GM12878 (cell line): ENCODE measurements around the gene SFXN2. TPM values are rescaled to one million over a fixed set of nuclear protein-coding genes. Genes with fewer than 3 reads are reported as not detected.

Experiments used
- BCL11A ChIP-seq: IDR thresholded peaks from 2 replicates; pipeline ENCODE4 v1.6.1; 2011; ENCODE audit warnings: low read depth, low read length
- BMI1 ChIP-seq: fragments of 450-650 bp; IDR thresholded peaks from 2 replicates; pipeline ENCODE4 v1.6.1; 2016; ENCODE audit warnings: mild to moderate bottlenecking, moderate library complexity, borderline replicate concordance
- CEBPB ChIP-seq, 2 experiments: fragments of 150-350 bp in 1 of 2; IDR thresholded peaks; 2 replicates each; pipeline ENCODE4 v1.6.1; 2012 to 2014; ENCODE audit warnings: low read depth in 2 of 2, low read length in 2 of 2, borderline replicate concordance in 1 of 2, inconsistent platforms in 1 of 2
- CHD1 ChIP-seq: IDR thresholded peaks from 2 replicates; pipeline ENCODE4 v1.6.1; 2012; ENCODE audit warnings: low read depth, low read length, improper control_type of control experiment
- CREB1 ChIP-seq: IDR thresholded peaks from 2 replicates; pipeline ENCODE4 v1.6.1; 2012; ENCODE audit warnings: low read depth, mild to moderate bottlenecking, inconsistent platforms
- EED ChIP-seq: sonication (generic); IDR thresholded peaks from 2 replicates; pipeline ENCODE4 v1.6.1; 2016; ENCODE audit warnings: antibody characterized with exemption, low read depth
- ESRRA ChIP-seq: IDR thresholded peaks from 2 replicates; pipeline ENCODE4 v1.6.1; 2012; ENCODE audit warnings: mild to moderate bottlenecking, low read length, improper control_type of control experiment
- MTA2 ChIP-seq: fragments of 450-650 bp; IDR thresholded peaks from 2 replicates; pipeline ENCODE4 v1.6.1; 2016; ENCODE audit warnings: low read depth, mild to moderate bottlenecking, moderate library complexity
- NFIC ChIP-seq: IDR thresholded peaks from 2 replicates; pipeline ENCODE4 v1.6.1; 2012; ENCODE audit warnings: low read depth, mild to moderate bottlenecking, inconsistent platforms, low read length, moderate library complexity
- NFXL1 ChIP-seq: fragments of 450-650 bp; IDR thresholded peaks from 2 replicates; pipeline ENCODE4 v1.6.1; 2017; ENCODE audit warnings: antibody characterized with exemption, mild to moderate bottlenecking, borderline replicate concordance
- PML ChIP-seq: IDR thresholded peaks from 2 replicates; pipeline ENCODE4 v1.6.1; 2012; ENCODE audit warnings: low read length, inconsistent platforms
- POLR2AphosphoS5 ChIP-seq: IDR thresholded peaks from 2 replicates; pipeline ENCODE4 v1.6.1; 2011; ENCODE audit warnings: mild to moderate bottlenecking, low read length, inconsistent platforms
- RFX5 ChIP-seq: IDR thresholded peaks from 2 replicates; pipeline ENCODE4 v1.6.1; 2011; ENCODE audit warnings: low read depth, low read length, improper control_type of control experiment
- SMARCA5 ChIP-seq: fragments of 450-650 bp; IDR thresholded peaks from 2 replicates; pipeline ENCODE4 v1.6.1; 2017; ENCODE audit warnings: mild to moderate bottlenecking
- SPI1 ChIP-seq: IDR thresholded peaks from 2 replicates; pipeline ENCODE4 v1.6.1; 2011; ENCODE audit warnings: low read depth, mild to moderate bottlenecking, low read length, moderate library complexity, borderline replicate concordance; ENCODE audit not compliant: insufficient read depth
- SREBF2 ChIP-seq: IDR thresholded peaks from 2 replicates; pipeline ENCODE4 v1.6.1; 2012; ENCODE audit warnings: mild to moderate bottlenecking, low read length
- SUZ12 ChIP-seq: fragments of 200-600 bp; sonication (generic); IDR thresholded peaks from one replicate; pipeline ENCODE4 v1.6.1; 2018; ENCODE audit warnings: antibody characterized with exemption, mild to moderate bottlenecking; ENCODE audit not compliant: unreplicated experiment
- TCF7 ChIP-seq: IDR thresholded peaks from 2 replicates; pipeline ENCODE4 v1.6.1; 2014; ENCODE audit warnings: antibody characterized with exemption, borderline replicate concordance
- ZNF24 ChIP-seq: fragments of 450-650 bp; IDR thresholded peaks from 2 replicates; pipeline ENCODE4 v1.6.1; 2017; ENCODE audit warnings: antibody characterized with exemption, mild to moderate bottlenecking
- polyA plus RNA-seq, 11 experiments: library from polyadenylated mRNA; depleted of rRNA in 4 of 11; unstranded in 6 of 11; stranded (reverse) in 5 of 11; fragments of >200 nt; fragmentation: Nextera tagmentation in 4 of 11; fragmentation: Illumina TruSeq in 1 of 11; extraction: Ambion mirVana in 4 of 11; extraction: Trizol in 1 of 11; gene quantifications; 1 replicate in 1 of 11; 2 replicates in 10 of 11; pipeline versions ENCODE4 v1.2.1 to v1.2.3, GENCODE V29; 2011 to 2016; ENCODE audit warnings: inconsistent platforms in 2 of 11, missing spikeins in 2 of 11, low read depth in 1 of 11
- total RNA-seq, 4 experiments: library from RNA; depleted of rRNA in 3 of 4; stranded (reverse); fragments of >200 nt in 3 of 4; fragmentation: Illumina TruSeq in 1 of 4; extraction: Trizol in 1 of 4; gene quantifications; 2 replicates each; pipeline versions ENCODE4 v1.2.1 to v1.2.3, GENCODE V29; 2013 to 2021
- TF ChIP-seq, protein P1 (sequence below): fragments of 450-650 bp; IDR thresholded peaks from 2 replicates; pipeline ENCODE4 v1.6.1; 2017; ENCODE audit warnings: low read depth, mild to moderate bottlenecking, moderate library complexity
- TF ChIP-seq, protein P2 (sequence below): fragments of 450-650 bp; IDR thresholded peaks from 2 replicates; pipeline ENCODE4 v1.6.1; 2018; ENCODE audit warnings: borderline replicate concordance, mild to moderate bottlenecking; ENCODE audit not compliant: partially characterized antibody
- TF ChIP-seq, protein P3 (sequence below): IDR thresholded peaks from 2 replicates; pipeline ENCODE4 v1.6.1; 2012; ENCODE audit warnings: low read depth, low read length, improper control_type of control experiment
- TF ChIP-seq, protein P4 (sequence below): IDR thresholded peaks from 2 replicates; pipeline ENCODE4 v1.6.1; 2011; ENCODE audit warnings: mild to moderate bottlenecking, low read depth, low read length, moderate library complexity; ENCODE audit not compliant: insufficient replicate concordance
- TF ChIP-seq, protein P5 (sequence below): fragments of 450-650 bp; IDR thresholded peaks from 2 replicates; pipeline ENCODE4 v1.6.1; 2016; ENCODE audit warnings: mild to moderate bottlenecking

SFXN2 gene
- total and polyA plus RNA-seq, 10 of the 15 experiments (the other 5 are each of a cell fraction or from before 2014, with no cell fraction given): 8.8 to 22.5 (median 18.5) TPM

DNA sequence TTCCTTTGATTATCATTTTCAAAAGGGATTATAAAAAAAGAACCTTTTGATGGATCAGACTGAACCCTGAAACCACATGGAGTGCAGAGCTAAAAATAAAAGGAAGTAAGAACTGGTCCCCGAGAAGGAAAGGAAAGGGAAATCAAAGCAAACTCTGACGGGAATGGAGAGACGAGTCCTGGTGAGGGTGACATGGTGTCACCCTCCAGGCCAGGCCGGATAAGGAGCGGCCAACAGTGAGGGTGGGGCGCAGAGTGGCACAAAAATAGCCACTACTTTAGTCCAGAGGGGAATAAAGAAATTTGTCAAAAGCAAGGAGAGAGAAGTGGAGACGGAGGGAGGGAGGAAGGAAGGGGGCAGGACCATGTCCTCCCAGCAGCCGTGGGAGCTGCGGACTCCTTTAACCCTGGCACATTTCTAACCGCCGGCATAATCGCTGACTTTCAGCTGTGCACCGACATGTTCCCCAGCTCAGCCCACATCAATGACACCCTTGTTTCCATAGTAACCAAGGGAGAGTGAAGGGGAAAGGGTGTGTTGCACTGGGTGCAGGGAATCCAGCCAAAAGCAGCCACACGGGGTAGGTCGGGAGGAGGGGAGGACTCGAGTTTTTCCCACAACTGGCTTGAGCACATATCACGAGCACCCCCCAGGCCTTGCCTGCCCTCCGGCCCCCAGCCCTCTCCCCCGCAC is 40.5 kb upstream of the SFXN2 start (continued):
- TF ChIP-seq, protein P1, sequence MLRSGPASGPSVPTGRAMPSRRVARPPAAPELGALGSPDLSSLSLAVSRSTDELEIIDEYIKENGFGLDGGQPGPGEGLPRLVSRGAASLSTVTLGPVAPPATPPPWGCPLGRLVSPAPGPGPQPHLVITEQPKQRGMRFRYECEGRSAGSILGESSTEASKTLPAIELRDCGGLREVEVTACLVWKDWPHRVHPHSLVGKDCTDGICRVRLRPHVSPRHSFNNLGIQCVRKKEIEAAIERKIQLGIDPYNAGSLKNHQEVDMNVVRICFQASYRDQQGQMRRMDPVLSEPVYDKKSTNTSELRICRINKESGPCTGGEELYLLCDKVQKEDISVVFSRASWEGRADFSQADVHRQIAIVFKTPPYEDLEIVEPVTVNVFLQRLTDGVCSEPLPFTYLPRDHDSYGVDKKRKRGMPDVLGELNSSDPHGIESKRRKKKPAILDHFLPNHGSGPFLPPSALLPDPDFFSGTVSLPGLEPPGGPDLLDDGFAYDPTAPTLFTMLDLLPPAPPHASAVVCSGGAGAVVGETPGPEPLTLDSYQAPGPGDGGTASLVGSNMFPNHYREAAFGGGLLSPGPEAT: 0 out of 2 replicates have a peak, but pooled peaks have one; percentile 18
- TF ChIP-seq POLR2AphosphoS5 (no peak), SUZ12 (no peak), RFX5 (peak; percentile 93), SPI1 (0 out of 2 replicates have a peak, but pooled peaks have one; percentile 9), PML (no peak), SREBF2 (no peak), CREB1 (peak; percentile 76), NFXL1 (no peak), NFIC (no peak), TCF7 (no peak), BCL11A (no peak), ZNF24 (no peak), CHD1 (no peak), EED (0 out of 2 replicates have a peak, but pooled peaks have one; percentile 37), BMI1 (peak; percentile 97), CEBPB (IDR thresholded peaks at IDR 0.05; ENCODE audit: borderline replicate concordance in 1 of 2, low read depth in 2 of 2, low read length in 2 of 2) (no peak), MTA2 (no peak), SMARCA5 (no peak), ESRRA (no peak)
- TF ChIP-seq, protein P2, sequence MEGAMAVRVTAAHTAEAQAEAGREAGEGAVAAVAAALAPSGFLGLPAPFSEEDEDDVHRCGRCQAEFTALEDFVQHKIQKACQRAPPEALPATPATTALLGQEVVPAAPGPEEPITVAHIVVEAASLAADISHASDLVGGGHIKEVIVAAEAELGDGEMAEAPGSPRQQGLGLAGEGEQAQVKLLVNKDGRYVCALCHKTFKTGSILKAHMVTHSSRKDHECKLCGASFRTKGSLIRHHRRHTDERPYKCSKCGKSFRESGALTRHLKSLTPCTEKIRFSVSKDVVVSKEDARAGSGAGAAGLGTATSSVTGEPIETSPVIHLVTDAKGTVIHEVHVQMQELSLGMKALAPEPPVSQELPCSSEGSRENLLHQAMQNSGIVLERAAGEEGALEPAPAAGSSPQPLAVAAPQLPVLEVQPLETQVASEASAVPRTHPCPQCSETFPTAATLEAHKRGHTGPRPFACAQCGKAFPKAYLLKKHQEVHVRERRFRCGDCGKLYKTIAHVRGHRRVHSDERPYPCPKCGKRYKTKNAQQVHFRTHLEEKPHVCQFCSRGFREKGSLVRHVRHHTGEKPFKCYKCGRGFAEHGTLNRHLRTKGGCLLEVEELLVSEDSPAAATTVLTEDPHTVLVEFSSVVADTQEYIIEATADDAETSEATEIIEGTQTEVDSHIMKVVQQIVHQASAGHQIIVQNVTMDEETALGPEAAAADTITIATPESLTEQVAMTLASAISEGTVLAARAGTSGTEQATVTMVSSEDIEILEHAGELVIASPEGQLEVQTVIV: no peak
- TF ChIP-seq, protein P3, sequence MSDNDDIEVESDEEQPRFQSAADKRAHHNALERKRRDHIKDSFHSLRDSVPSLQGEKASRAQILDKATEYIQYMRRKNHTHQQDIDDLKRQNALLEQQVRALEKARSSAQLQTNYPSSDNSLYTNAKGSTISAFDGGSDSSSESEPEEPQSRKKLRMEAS: no peak
- TF ChIP-seq, protein P4, sequence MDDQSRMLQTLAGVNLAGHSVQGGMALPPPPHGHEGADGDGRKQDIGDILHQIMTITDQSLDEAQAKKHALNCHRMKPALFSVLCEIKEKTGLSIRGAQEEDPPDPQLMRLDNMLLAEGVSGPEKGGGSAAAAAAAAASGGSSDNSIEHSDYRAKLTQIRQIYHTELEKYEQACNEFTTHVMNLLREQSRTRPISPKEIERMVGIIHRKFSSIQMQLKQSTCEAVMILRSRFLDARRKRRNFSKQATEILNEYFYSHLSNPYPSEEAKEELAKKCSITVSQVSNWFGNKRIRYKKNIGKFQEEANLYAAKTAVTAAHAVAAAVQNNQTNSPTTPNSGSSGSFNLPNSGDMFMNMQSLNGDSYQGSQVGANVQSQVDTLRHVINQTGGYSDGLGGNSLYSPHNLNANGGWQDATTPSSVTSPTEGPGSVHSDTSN: peak; percentile 76
- TF ChIP-seq, protein P5, sequence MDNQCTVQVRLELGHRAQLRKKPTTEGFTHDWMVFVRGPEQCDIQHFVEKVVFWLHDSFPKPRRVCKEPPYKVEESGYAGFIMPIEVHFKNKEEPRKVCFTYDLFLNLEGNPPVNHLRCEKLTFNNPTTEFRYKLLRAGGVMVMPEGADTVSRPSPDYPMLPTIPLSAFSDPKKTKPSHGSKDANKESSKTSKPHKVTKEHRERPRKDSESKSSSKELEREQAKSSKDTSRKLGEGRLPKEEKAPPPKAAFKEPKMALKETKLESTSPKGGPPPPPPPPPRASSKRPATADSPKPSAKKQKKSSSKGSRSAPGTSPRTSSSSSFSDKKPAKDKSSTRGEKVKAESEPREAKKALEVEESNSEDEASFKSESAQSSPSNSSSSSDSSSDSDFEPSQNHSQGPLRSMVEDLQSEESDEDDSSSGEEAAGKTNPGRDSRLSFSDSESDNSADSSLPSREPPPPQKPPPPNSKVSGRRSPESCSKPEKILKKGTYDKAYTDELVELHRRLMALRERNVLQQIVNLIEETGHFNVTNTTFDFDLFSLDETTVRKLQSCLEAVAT: peak; percentile 62
